HG02885 (cell line): Measurements from ENCODE around the gene CFAP97D2.
"Not testable (repeated sequence)": the region's sequence is repeated elsewhere in the genome, so short reads cannot be mapped to it uniquely, and the experiment has no call there.

Experiments
- ATAC-seq: cut with Tn5 transposase; IDR thresholded peaks from one replicate; pipeline ENCODE4 v1.9.1; 2021; ENCODE audit warnings: mild to moderate bottlenecking; ENCODE audit not compliant: unreplicated experiment, poor library complexity

CFAP97D2 gene

GRCh38 chr13:114185182-114185971, 6.3 kb downstream of the CFAP97D2 start:
- ATAC-seq = no peak

GRCh38 chr13:114194853-114195252, 15.8 kb downstream of the CFAP97D2 start:
- no peak for ATAC-seq

GRCh38 chr13:114196629-114197028, 17.6 kb downstream of the CFAP97D2 start:
- no peak for ATAC-seq

GRCh38 chr13:114198556-114198955, 19.5 kb downstream of the CFAP97D2 start:
- ATAC-seq = no peak

GRCh38 chr13:114199526-114199925, 20.5 kb downstream of the CFAP97D2 start:
- ATAC-seq = not testable (repeated sequence)

GRCh38 chr13:114199954-114200353, 20.9 kb downstream of the CFAP97D2 start:
- ATAC-seq = no peak

GRCh38 chr13:114200399-114200911, 21.4 kb downstream of the CFAP97D2 start:
- ATAC-seq = no peak

GRCh38 chr13:114202581-114202980, 23.5 kb downstream of the CFAP97D2 start:
- ATAC-seq = no peak

GRCh38 chr13:114203536-114203935, 24.5 kb downstream of the CFAP97D2 start:
- ATAC-seq = no peak

GRCh38 chr13:114204894-114205293, 25.8 kb downstream of the CFAP97D2 start:
- ATAC-seq = no peak

GRCh38 chr13:114208134-114208533, 29.1 kb downstream of the CFAP97D2 start:
- no peak for ATAC-seq

GRCh38 chr13:114211446-114212157, 32.5 kb downstream of the CFAP97D2 start:
- ATAC-seq = no peak

- no peak for ATAC-seq
Observed at GRCh38 chr13:114212158-114212495, 33.1 kb downstream of the CFAP97D2 start.

GRCh38 chr13:114213980-114214379, 34.9 kb downstream of the CFAP97D2 start:
- ATAC-seq = no peak

- no peak for ATAC-seq
Observed at GRCh38 chr13:114219392-114219791, 40.3 kb downstream of the CFAP97D2 start.

GRCh38 chr13:114222461-114222968, 43.5 kb downstream of the CFAP97D2 start:
- no peak for ATAC-seq

GRCh38 chr13:114224201-114224600, 45.1 kb downstream of the CFAP97D2 start:
- ATAC-seq = no peak

- ATAC-seq = no peak
Observed at GRCh38 chr13:114225610-114226009, 46.6 kb downstream of the CFAP97D2 start.

GRCh38 chr13:114226088-114226487, 47.0 kb downstream of the CFAP97D2 start:
- ATAC-seq = no peak

GRCh38 chr13:114226699-114227323, 47.8 kb downstream of the CFAP97D2 start:
- ATAC-seq = peak; percentile 82

- no peak for ATAC-seq
Observed at GRCh38 chr13:114227528-114227927, 48.5 kb downstream of the CFAP97D2 start.
